ENCODE data around the gene TIMM10. TPM values are rescaled to one million over a fixed set of nuclear protein-coding genes. Genes with fewer than 3 reads are reported as not detected.

The TIMM10 gene
- total RNA-seq, 1 donor from 2014 or later: 112 TPM

- intact Hi-C loops (cut with micrococcal nuclease): loop anchor here (1.0 kb wide), 1 partner anchor 184 kb away; no protein-coding TSS in a partner anchor
- Mint-ChIP-seq H3K36me3 (ENCODE audit: low read depth) (peaks cover 25% of the 10 kb centered on the region), H3K27me3 (no peaks in the 10 kb centered on the region)
These were observed 1.5 kb downstream of the TIMM10 start for GRCh38 chr11:57529012-57529411.

GRCh38 chr11:57527056-57527631, 3.4 kb downstream of the TIMM10 start:
- Mint-ChIP-seq H3K36me3 (ENCODE audit: low read depth) (peaks cover 22% of the 10 kb centered on the region), H3K27ac (no peak overlapping the region), H3K9me3 (no peaks in the 10 kb centered on the region), H3K4me1 (peaks cover 34% of the 10 kb centered on the region), H3K4me3 (no peak overlapping the region), H3K27me3 (no peaks in the 10 kb centered on the region)
- intact Hi-C loops (cut with micrococcal nuclease): loop anchor here (1.0 kb wide), 3 partner anchors 12 to 70 kb away; partner anchors contain the start of gene SLC43A1
- DNase-seq: peak; percentile 93

More at GRCh38 chr11:57529012-57529411, 1.5 kb downstream of the TIMM10 start:
- DNase-seq: no peak
- Mint-ChIP-seq H3K9me3 (no peaks in the 10 kb centered on the region), H3K27ac (no peak overlapping the region), H3K4me3 (no peak overlapping the region), H3K4me1 (peaks cover 34% of the 10 kb centered on the region)

GRCh38 chr11:57523419-57523818, 7.1 kb downstream of the TIMM10 start:
- Mint-ChIP-seq H3K4me1 (peaks cover 13% of the 10 kb centered on the region), H3K27ac (peak overlapping the region; percentile 2), H3K4me3 (no peak overlapping the region), H3K27me3 (no peaks in the 10 kb centered on the region), H3K9me3 (no peaks in the 10 kb centered on the region), H3K36me3 (ENCODE audit: low read depth) (peaks cover 12% of the 10 kb centered on the region)
- no peak for DNase-seq
- intact Hi-C loops (cut with micrococcal nuclease): no loop called here

GRCh38 chr11:57521116-57521515, 9.4 kb downstream of the TIMM10 start:
- peaks cover 8% of the 10 kb centered on the region for H3K36me3 Mint-ChIP-seq (ENCODE audit: low read depth)
- intact Hi-C loops (cut with micrococcal nuclease): no loop called here

GRCh38 chr11:57516061-57516443, 14.5 kb downstream of the TIMM10 start:
- intact Hi-C loops (cut with micrococcal nuclease): no loop called here
- no peaks in the 10 kb centered on the region for H3K9me3 Mint-ChIP-seq
- peaks cover 27% of the 10 kb centered on the region for H3K4me1 Mint-ChIP-seq
- peaks cover 2% of the 10 kb centered on the region for H3K36me3 Mint-ChIP-seq (ENCODE audit: low read depth)
- H3K27me3 Mint-ChIP-seq: peaks cover 4% of the 10 kb centered on the region
- H3K4me3 Mint-ChIP-seq: peak overlapping the region; percentile 97
- no peak for DNase-seq
- H3K27ac Mint-ChIP-seq: peak overlapping the region; percentile 88

More at GRCh38 chr11:57521116-57521515, 9.4 kb downstream of the TIMM10 start:
- Mint-ChIP-seq H3K9me3 (no peaks in the 10 kb centered on the region), H3K4me3 (no peak overlapping the region), H3K4me1 (peaks cover 6% of the 10 kb centered on the region), H3K27me3 (peaks cover 2% of the 10 kb centered on the region), H3K27ac (no peak overlapping the region)
- no peak for DNase-seq

GRCh38 chr11:57515332-57516060, 15.1 kb downstream of the TIMM10 start, which contains the start of gene SLC43A1:
Gene SLC43A1 (minus strand): TSS chr11:57515702. CDS start chr11:57514111, 1,591 bp downstream.
- Mint-ChIP-seq H3K27me3 (peaks cover 4% of the 10 kb centered on the region), H3K4me1 (peaks cover 27% of the 10 kb centered on the region), H3K4me3 (peak within 1 kb of the TSS; percentile 97), H3K36me3 (ENCODE audit: low read depth) (peaks cover 2% of the 10 kb centered on the region), H3K27ac (peak within 1 kb of the TSS; percentile 91), H3K9me3 (no peaks in the 10 kb centered on the region)
- intact Hi-C loops (cut with micrococcal nuclease): loop anchor here (1.0 to 2.0 kb wide), 2 partner anchors 12 to 59 kb away; no protein-coding TSS in a partner anchor
- peak; percentile 83 for DNase-seq

- Mint-ChIP-seq H3K4me1 (peaks cover 27% of the 10 kb centered on the region), H3K27ac (peak overlapping the region; percentile 91)
- intact Hi-C loops (cut with micrococcal nuclease): loop anchor here (1.0 to 2.0 kb wide), 2 partner anchors 13 to 58 kb away; no protein-coding TSS in a partner anchor
These were observed 15.8 kb downstream of the TIMM10 start for GRCh38 chr11:57514538-57515331.

GRCh38 chr11:57513911-57514537, 16.5 kb downstream of the TIMM10 start:
- no peaks in the 10 kb centered on the region for H3K9me3 Mint-ChIP-seq
- intact Hi-C loops (cut with micrococcal nuclease): loop anchor here (2.0 kb wide), 1 partner anchor 57 kb away; no protein-coding TSS in a partner anchor
- H3K36me3 Mint-ChIP-seq (ENCODE audit: low read depth): peaks cover 2% of the 10 kb centered on the region
- peak overlapping the region; percentile 97 for H3K4me3 Mint-ChIP-seq
- peaks cover 29% of the 10 kb centered on the region for H3K4me1 Mint-ChIP-seq
- H3K27ac Mint-ChIP-seq: peak overlapping the region; percentile 91
- H3K27me3 Mint-ChIP-seq: peaks cover 4% of the 10 kb centered on the region
- peak; percentile 78 for DNase-seq

More at GRCh38 chr11:57514538-57515331, 15.8 kb downstream of the TIMM10 start:
- Mint-ChIP-seq H3K36me3 (ENCODE audit: low read depth) (peaks cover 2% of the 10 kb centered on the region), H3K27me3 (peaks cover 4% of the 10 kb centered on the region), H3K4me3 (peak overlapping the region; percentile 97), H3K9me3 (no peaks in the 10 kb centered on the region)
- peak; percentile 87 for DNase-seq

GRCh38 chr11:57513452-57513795, 17.1 kb downstream of the TIMM10 start:
- Mint-ChIP-seq H3K9me3 (no peaks in the 10 kb centered on the region), H3K4me1 (peaks cover 29% of the 10 kb centered on the region), H3K27ac (peak overlapping the region; percentile 34), H3K27me3 (peaks cover 4% of the 10 kb centered on the region), H3K4me3 (peak overlapping the region; percentile 97), H3K36me3 (ENCODE audit: low read depth) (peaks cover 2% of the 10 kb centered on the region)
- intact Hi-C loops (cut with micrococcal nuclease): no loop called here
- DNase-seq: no peak

- intact Hi-C loops (cut with micrococcal nuclease): no loop called here
These were observed 17.7 kb downstream of the TIMM10 start for GRCh38 chr11:57512646-57513451.

GRCh38 chr11:57511741-57512430, 18.7 kb downstream of the TIMM10 start:
- intact Hi-C loops (cut with micrococcal nuclease): no loop called here
- no peak overlapping the region for H3K27ac Mint-ChIP-seq
- no peaks in the 10 kb centered on the region for H3K9me3 Mint-ChIP-seq

More at GRCh38 chr11:57512646-57513451, 17.7 kb downstream of the TIMM10 start:
- no peak overlapping the region for H3K27ac Mint-ChIP-seq
- no peaks in the 10 kb centered on the region for H3K9me3 Mint-ChIP-seq
- peaks cover 4% of the 10 kb centered on the region for H3K27me3 Mint-ChIP-seq
- H3K4me1 Mint-ChIP-seq: peaks cover 29% of the 10 kb centered on the region
- H3K36me3 Mint-ChIP-seq (ENCODE audit: low read depth): peaks cover 4% of the 10 kb centered on the region
- DNase-seq: no peak
- H3K4me3 Mint-ChIP-seq: no peak overlapping the region

More at GRCh38 chr11:57511741-57512430, 18.7 kb downstream of the TIMM10 start:
- DNase-seq: no peak
- Mint-ChIP-seq H3K4me1 (peaks cover 29% of the 10 kb centered on the region), H3K4me3 (no peak overlapping the region), H3K36me3 (ENCODE audit: low read depth) (peaks cover 4% of the 10 kb centered on the region), H3K27me3 (peaks cover 4% of the 10 kb centered on the region)
